ENCODE measurements around the gene AKAP13. TPM values are rescaled to one million over a fixed set of nuclear protein-coding genes. Genes with fewer than 3 reads are reported as not detected.
"Not testable (repeated sequence)": the region's sequence is repeated elsewhere in the genome, so short reads cannot be mapped to it uniquely, and the experiment has no call there.

AKAP13 gene
- total RNA-seq, 1 experiment from 2014 or later: 55.3 TPM

DNA sequence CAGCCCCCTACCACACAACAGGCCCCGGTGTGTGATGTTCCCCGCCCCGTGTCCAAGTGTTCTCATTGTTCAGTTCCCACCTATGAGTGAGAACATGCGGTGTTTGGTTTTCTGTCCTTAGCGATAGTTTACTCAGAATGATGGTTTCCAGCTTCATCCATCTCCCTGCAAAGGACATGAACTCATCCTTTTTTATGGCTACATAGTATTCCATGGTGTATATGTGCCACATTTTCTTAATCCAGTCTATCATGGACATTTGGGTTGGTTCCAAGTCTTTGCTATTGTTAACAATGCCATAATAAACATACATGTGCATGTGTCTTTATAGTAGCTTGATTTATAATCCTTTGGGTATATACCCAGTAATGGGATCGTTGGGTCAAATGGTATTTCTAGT lies 285.3 kb downstream of the AKAP13 start:
- not testable (repeated sequence) for DNase-seq (ENCODE audit: low read depth)

DNA sequence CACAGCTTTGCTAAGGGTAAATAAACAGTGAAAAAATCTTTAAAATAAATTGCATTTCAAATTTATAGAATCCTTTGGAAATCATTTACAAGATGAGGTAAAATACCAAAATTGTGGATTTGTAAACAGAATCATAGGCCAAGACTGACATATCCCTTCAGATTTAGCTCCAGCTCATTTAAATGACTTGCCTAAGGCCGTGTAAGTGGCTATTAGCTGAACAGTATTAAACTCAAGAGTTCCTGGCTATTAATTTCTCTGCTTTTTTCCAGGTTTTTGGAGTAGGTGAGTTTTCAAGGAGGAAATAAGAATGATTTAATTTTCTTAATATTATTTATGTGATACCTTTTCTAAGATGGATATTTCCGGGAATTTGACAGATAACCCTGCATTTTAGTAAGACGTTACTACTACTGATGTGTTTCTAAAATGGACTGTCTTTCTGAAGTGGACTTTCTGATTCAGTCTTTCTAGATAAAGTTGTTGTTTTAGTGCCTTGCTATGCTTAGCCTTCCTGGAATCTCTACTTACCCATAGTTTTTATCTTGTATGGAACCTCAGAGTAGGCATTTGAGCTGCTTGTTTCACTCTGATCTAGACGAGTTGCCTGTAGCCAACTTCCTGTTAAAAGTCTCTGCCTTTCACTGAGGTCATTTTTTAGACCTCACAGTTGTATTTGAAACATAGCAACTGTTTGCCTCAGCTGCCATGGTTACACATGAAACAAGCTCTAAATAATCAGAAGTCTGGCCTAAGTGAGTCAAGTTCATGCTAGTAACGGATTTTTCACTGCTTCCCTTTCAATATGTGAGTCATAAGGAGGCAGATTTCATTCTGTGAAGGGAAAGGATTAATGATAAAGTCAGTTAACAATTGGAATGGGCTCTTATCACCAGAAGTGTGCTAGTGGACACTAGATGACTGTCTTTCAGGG lies 287.4 kb downstream of the AKAP13 start:
- peak; percentile 99 for DNase-seq (ENCODE audit: low read depth)

DNA sequence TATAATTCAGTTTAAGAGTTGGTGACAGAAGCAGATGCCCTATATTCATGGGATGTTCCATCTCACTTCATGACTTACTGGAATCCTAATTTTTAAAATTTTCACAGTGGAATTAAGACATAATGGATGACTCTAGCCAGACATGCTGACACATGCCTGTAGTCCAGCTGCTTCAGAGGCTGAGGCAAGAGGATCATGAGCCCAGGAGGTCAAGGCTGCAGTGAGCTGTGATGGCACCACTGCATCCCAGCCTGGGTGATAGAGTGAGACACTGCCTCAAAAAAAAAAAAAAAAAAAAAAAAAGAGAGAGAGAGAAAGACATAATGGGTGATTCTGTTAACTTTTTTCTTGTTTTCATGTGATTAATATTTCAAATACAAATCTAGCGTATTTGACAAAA lies 290.8 kb downstream of the AKAP13 start:
- DNase-seq (ENCODE audit: low read depth): peak; percentile 40

DNA sequence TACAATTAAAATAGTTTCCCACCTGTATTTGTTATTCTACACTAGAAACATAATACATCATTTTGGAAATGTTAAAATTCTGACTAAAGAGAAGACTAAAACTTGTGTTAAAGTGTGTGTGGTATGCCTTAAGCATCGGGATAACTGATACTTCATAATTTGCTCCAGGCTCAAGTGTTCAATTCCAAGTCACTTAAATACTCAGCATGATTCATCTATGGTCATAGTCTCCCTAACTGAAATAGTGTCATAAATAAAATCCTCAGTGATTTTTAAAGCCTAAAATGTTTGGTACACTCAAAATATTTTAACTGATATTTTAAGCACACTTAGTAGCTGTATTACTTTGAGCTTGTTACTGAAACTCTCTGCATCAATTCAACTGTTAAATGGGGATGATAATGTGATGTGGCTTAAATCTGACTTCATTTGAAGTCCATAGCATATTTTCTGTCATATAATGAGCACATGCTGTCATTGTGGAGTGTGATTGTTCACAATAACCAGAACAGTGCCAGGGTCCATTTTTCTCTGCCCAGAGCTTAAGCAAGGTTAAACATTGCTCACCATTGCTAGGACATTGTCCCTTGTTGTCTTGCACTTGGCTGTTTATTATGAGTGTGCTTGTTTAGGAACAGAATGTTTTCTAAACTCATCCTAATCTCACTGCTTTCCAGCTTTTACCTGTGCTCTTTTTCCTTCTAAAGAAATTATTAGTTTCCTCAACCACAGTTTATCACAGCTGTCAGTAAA lies 292.1 kb downstream of the AKAP13 start:
- peak; percentile 40 for DNase-seq (ENCODE audit: low read depth)

DNA sequence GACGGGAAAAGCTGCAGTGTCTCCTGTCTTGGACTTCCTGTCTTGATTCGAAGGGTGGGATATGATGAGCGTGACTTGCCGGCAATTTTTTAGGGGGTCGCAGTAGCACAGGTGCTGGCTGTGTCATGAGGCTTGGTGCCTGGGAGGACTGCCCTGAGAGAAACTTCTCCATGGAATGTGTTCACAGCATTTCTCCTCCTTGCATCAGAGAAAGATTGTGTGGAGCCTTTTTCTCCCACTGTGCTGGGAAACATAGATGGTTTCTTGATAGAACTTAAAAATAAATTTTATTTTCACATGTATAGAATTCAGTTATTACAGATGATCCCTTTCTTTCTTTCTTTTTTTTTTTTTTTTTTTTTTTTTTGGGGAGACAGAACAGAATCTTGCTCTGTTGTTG lies 292.9 kb downstream of the AKAP13 start:
- DNase-seq (ENCODE audit: low read depth): no peak

DNA sequence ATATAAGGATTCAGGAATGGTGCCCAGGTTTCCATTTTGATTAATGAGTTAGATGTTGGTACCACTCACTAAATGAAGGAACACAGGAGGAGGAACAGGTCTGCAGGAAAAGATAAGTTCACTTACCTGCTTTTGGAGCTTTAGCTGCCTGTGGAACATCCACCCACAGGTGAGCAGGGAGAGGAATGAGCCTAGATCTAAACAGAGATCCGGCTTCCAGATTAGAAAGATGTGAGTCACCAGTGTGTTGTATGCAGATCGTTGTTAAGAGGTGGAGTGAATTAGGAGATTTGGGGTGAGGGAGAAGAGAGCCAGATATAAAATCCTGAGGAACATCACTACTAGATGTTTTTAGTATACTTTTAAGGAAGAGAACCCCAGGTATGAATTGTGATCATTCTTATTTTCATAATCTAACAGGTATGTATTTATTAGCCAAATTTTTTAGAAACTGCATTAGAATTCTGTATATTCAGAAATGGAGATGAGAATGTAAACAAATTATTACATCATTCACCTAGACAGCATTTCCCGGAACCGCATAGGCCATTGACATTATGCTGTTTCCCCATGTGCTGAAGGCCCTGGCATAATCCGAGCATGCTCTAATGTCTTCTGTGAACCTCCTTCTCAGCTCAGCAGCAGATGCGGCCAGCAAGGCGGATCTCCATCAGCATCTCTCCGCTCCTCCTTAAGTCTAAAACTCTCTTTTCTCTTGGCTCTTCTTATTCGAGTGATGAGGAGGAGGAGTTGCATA lies 296.1 kb downstream of the AKAP13 start:
- DNase-seq (ENCODE audit: low read depth): no peak

DNA sequence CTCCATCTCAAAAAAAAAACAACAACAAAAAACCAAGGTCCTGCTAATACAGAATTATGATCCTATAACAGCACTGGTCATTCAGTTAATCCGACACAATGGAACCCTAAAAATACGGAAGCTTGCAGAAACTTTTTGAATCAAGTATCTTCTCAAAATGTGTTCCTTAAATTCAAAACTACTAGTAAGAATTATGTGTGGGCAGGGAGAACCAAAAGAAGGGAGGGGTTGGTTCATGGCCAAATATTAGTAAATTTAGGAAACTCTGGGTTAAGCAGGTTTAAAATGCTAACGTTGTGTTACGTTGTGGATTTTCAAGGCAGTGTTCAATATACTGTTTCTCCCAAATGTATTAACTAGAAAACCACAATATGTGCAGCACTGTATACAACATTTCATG lies 298.8 kb downstream of the AKAP13 start:
- DNase-seq (ENCODE audit: low read depth): no peak

DNA sequence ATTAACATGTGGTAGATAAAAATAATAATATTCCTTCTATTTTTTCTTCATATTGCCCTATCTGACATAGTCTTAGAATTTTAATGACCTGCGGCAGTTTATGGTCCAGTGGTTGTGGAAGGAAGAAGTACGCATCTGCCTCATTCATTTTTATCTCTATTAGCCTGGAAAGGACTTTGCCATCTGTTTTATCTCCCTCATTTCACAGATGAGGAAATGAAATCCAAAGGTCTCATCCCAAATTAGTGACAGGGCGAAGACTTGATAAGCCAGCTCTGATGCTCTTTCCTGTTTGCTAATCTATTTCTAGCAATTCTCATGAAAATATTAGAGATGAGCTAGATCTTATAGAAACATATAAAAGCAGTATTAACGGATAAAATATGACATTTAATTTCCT lies 301.0 kb downstream of the AKAP13 start:
- DNase-seq (ENCODE audit: low read depth): no peak

DNA sequence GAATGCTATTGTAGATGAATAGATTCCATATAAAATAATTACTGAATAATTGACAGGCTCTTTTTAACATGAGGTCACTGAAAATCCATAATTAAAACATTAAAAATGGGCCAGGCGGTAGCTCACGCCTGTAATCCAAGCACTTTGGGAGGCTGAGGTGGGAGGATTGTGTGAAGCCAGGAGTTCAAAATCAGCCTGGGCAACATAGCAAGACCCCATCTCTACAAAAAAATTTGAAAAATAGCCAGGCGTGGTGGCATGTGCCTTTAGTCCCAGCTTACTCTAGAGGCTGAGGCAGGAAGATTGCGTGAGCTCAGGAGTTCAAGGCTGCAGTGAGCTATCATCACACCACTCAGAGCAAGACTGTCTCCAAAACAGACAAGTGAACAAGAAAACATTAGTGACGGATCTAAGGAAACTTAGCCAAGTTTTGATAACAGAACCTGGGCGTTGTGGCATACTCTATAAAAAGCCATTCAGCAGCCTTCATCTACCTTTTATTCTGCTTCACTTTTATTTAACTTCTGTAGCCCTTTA lies 303.8 kb downstream of the AKAP13 start:
- DNase-seq (ENCODE audit: low read depth): no peak

DNA sequence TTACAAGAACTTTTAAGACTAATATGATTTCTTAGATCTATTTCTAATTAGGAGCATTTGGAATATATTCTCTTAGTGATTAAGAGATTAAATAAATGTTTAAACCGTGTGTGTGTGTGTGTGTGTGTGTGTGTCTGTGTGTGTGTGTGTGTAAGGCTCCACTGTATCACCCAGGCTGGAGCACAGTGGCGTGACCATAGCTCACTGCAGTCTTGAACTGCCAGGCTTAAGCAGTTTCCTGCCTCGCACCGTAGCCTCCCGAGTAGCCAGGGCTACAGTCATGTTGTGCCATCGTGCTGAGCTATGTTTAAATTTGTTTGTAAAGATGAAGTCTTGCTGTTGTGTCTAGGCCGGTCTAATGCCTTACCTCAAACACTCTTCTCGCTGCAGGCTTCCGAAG lies 305.0 kb downstream of the AKAP13 start:
- DNase-seq (ENCODE audit: low read depth): no peak

DNA sequence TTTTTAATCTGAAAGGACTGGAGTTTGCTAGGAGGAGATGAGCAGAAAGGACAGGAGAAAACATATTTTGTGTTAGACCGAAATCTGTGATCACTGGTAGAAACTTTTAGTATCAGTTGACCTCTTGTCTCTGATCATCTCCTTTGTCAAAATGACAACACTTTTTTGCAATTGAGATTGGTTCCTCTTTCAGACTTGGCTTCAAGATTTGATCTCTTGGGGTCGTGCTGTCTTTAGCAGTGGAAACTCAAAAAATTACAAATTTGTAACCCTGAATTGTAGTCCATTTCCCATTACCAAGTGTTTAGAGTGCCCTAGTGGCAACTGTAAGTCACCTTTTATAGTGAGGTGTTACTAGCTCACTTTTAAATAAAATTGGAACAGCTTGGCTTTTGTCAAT lies 306.9 kb downstream of the AKAP13 start:
- no peak for DNase-seq (ENCODE audit: low read depth)

DNA sequence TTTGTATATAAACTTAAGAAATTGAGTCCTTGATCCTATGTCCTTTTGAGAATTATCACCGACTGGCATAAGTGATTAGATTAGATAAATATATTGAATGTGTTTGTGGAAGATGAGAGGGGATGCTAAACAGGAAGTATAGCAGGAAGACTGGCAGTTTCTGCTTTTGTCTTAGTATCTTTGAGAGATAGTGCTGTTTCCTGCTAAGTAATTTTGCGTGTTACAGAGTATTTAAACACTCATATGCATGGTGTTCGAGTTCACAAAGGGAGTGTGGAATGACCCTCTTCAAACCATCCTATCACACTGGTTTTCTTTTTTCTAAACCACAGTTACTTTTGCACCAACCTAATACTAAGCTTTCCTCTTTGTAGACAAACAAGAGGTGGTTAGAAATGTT lies 308.3 kb downstream of the AKAP13 start:
- no peak for DNase-seq (ENCODE audit: low read depth)

DNA sequence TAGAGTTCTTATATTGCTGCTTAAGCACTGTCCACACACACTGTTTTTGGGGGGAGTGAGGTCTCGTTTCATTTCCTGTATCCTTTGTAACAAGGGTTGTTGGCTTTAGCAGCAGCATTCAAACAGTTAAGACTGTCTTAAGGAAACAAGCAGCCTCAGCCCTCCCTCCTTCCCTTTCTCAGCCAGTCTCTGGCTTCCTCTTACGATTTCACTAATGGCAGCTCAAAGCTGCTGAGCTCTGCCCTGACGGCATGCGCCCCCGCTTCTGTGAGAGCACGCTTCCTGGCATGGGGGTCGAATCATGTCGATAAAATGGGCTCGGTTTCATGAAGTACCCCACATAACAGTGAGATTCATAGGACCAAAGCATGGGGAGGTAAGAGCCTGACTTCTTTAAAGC lies 309.3 kb downstream of the AKAP13 start:
- DNase-seq (ENCODE audit: low read depth): no peak

DNA sequence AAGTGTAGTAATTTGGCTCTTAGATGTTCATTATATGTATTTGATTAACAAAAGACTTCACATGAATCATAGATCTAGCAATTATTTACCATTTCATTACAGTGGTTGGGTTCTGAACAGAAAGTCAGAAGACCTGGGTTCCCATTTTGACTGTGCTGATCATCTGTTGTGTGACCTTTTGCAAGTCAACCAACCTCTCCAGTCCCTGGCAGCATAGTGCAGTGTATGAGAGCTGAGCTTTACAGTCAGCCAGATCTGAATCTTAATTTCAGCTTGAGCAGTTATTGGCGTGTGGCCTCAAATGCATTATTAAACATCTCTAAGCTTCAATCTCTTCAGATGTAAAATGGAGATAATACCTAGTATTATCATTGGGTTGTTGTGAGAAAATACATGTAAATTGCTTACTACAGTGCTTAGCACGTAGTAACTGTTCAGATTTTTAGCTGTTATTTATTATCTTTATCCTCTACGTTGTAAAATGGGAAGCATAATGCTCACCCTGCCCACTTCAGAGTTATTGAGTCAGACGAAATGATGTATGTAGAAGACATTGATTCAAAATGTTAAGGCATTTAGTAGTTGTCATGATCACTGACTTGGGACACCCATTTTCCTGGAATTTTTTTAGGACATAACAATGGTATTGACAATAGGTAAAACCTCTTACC lies 310.3 kb downstream of the AKAP13 start:
- no peak for DNase-seq (ENCODE audit: low read depth)

DNA sequence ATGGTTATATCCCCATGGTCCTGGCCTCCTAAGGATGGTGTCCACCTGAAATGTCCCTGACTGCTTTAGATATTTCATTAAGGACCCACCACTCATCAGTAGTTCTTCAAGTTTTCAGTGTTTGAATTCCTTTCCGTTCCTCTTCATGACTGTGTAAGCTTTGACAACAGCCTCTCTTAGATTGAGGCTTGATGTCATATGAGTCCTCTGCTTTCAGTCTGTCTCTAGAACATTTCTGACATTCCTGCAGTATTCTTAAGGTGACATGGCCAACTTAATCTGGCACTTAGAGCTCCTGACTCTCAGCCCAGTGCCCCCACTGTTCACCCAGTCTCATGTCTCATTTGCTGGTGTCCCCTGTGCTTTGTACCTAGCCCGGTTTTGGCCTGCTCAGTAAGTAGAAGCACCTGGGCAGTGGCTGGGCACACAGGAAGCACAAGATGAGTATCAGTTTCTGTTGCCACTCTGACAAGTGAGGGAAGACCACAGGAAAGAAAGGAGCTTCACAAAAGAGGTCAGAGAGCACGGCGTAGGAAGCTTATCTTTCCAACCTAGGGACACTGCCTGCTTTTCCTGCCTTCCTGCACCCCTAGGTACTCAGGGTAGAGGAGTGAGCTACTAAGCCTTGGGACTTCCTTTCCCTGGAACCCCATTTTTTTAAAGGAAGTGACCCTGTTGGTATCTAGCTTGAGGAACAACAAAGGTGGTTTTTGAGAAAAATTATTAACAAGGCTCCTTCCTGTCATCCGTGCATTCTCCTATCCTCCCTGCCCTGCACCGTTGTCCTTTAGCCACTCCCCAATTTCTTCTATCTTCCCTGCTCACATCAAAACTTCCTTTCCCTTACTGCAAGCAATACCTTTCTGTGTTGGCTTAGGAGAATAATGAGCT lies 311.2 kb downstream of the AKAP13 start:
- DNase-seq (ENCODE audit: low read depth): no peak

DNA sequence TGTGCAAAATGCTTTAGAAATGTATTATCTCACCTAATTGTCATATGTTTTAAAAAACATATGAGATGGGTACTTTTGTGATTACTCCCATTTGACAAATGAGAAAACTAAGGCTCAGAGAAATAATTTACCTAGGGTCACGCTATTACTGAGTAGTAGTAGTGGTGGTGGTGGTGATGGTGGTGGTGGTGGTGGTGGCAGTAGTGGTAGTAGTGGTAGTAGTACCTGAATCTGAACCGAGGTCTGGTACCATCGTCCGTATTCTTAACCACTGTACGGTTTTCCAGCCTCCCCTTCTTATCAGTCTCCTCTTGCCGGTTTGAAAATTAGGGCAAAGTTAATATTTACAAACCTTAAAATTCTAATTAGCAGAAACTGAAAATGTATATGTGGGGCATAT lies 311.9 kb downstream of the AKAP13 start:
- no peak for DNase-seq (ENCODE audit: low read depth)

DNA sequence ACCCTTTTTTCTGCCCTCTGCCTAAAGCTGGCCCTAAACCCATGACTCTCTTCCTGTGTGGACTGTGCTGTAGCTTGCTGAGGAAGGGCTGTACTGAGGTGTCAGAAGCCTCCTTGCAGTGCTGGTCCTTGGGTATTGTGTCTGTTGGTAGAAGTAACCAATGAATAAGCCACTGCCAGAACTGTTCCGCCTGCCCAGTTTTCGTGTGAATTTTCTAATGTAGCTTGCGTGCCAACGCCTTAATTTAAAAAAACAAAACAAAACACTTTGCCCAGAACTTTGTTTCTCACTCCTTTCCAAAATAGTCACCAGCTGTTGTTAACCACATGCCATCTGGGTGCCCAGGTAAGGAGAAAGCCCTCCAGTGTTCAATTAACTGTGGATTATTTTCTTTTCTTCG lies 312.5 kb downstream of the AKAP13 start:
- no peak for DNase-seq (ENCODE audit: low read depth)

DNA sequence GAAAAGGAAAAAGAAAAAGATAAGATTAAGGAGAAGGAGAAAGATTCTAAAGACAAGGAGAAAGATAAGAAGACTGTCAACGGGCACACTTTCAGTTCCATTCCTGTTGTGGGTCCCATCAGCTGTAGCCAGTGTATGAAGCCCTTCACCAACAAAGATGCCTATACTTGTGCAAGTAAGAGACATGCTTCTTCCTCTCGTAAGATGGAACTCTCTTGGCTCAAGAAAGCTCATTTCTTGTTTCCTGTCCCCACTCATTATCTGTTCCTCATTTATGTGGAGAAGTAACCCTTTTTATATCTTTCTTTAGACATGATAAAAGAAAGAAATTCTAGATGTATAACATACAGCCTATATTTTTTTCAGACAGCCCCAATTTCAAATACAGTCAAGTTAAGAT lies 312.9 kb downstream of the AKAP13 start:
- no peak for DNase-seq (ENCODE audit: low read depth)

DNA sequence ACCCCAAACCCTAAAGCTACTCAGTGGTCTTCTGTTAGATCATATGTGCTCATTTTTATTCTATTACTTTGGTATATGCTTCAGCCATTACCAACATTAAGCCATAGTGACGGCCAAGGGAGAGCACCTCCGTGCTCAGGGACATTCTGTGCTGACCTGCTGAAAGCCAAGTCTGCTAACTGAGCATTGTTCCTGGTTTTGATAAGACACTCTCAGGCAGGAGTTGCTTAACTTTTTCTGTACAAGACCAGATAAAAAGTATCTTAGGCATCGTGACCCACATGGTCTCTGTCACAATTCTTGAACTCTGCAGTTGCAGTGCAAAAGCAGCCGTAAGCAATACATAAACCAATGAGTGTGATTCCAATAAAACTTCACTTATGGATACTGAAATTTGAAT lies 313.7 kb downstream of the AKAP13 start:
- DNase-seq (ENCODE audit: low read depth): no peak

DNA sequence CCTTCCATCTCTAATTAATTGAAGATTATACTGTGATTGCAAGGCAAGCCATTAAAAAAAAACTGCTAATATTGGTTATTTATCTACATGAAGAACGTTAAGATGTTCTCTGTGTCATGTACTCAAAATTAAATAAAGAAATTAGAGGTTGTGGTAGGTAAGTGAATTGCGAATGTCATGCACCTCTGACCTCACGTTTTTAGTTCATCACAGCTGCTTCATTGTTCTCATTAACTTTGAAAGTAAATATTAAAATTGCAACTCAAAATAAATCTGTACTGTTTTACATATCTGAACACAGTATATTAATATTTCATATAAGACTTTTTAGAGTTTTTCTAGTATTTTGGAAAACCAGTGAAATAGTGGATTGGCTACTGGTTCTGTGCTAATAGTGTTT lies 320.4 kb downstream of the AKAP13 start:
- DNase-seq (ENCODE audit: low read depth): no peak
